Right lobe of liver (tissue), 4 donors: ENCODE measurements around the gene NCDN.

Experiments used
- CTCF ChIP-seq, 4 donors: fragments of 200-600 bp in 3 of 4; fragments of 450-650 bp in 1 of 4; IDR thresholded peaks; one replicate each; pipeline versions ENCODE4 v1.5.1 to v1.8.0; 2016 to 2022; ENCODE audit warnings: antibody characterized with exemption in 4 of 4, mild to moderate bottlenecking in 2 of 4
- POLR2A ChIP-seq: fragments of 450-650 bp; IDR thresholded peaks from one replicate; pipeline ENCODE4 v1.6.1; 2017; ENCODE audit warnings: antibody characterized with exemption, mild to moderate bottlenecking
- donor health status: DM: no; HTN: no; CAD: no.
- donor health status: DM: no; HTN: no; CAD: no.
- donor health status: DM: no; HTN: yes; CAD: no.

- TF ChIP-seq CTCF (IDR thresholded peaks at IDR 0.05), result no peak
- TF ChIP-seq POLR2A, result no peak
These were observed 10.5 kb downstream of the NCDN start for GRCh38 chr1:35567947-35568558.
